Neural cell (in vitro differentiated cells): ENCODE data around the gene NHS.

Source experiments
- CTCF ChIP-seq: fragments of 450-650 bp; IDR thresholded peaks from 2 replicates; pipeline ENCODE4 v1.5.1; 2014; ENCODE audit warnings: antibody characterized with exemption, mild to moderate bottlenecking, moderate library complexity; ENCODE audit not compliant: poor library complexity, severe bottlenecking
- EP300 ChIP-seq: fragments of 450-650 bp; conservative IDR thresholded peaks from 2 replicates; pipeline ENCODE4 v1.6.1; 2014; ENCODE audit warnings: antibody characterized with exemption, mild to moderate bottlenecking, moderate library complexity; ENCODE audit not compliant: poor library complexity, severe bottlenecking
- MXI1 ChIP-seq: fragments of 450-650 bp; conservative IDR thresholded peaks from 2 replicates; pipeline ENCODE4 v1.6.1; 2014; ENCODE audit warnings: antibody characterized with exemption, mild to moderate bottlenecking; ENCODE audit not compliant: poor library complexity, severe bottlenecking
- POLR2AphosphoS5 ChIP-seq: IDR thresholded peaks from 2 replicates; pipeline ENCODE4 v1.6.1; 2012
- TAF1 ChIP-seq: IDR thresholded peaks from 2 replicates; pipeline ENCODE4 v1.6.1; 2012; ENCODE audit warnings: low read depth

- TF ChIP-seq POLR2AphosphoS5 = no peak
- TF ChIP-seq CTCF = no peak
- no peak for TF ChIP-seq EP300
- no peak for TF ChIP-seq TAF1
- TF ChIP-seq MXI1 = no peak
Observed at GRCh38 chrX:17768997-17769396, 394.0 kb downstream of the NHS start.
